ENCODE measurements around the gene IFT122.

GRCh38 chr3:129460155-129460554 is 20.1 kb downstream of the IFT122 start:
- TF ChIP-seq CTCF (IDR thresholded peaks at IDR 0.05): no peak
- no peak for TF ChIP-seq POLR2AphosphoS5 (IDR thresholded peaks at IDR 0.05)
